GM21423 (cell line): ENCODE data around the gene ZSWIM2.
"Not testable (repeated sequence)": the region's sequence is repeated elsewhere in the genome, so short reads cannot be mapped to it uniquely, and the experiment has no call there.

Experiments used
- ATAC-seq: cut with Tn5 transposase; IDR thresholded peaks from one replicate; pipeline ENCODE4 v1.9.1; 2021; ENCODE audit warnings: mild to moderate bottlenecking, moderate library complexity; ENCODE audit not compliant: unreplicated experiment

Gene ZSWIM2

GRCh38 chr2:186848873-186849578, at the start of gene ZSWIM2:
TSS of gene ZSWIM2 (minus strand) at chr2:186849170. CDS start at chr2:186849130, 40 bp downstream.
- no peak for ATAC-seq

GRCh38 chr2:186896220-186896619, 47.2 kb upstream of the ZSWIM2 start:
- not testable (repeated sequence) for ATAC-seq

- ATAC-seq, result no peak
These were observed 46.5 kb upstream of the ZSWIM2 start for GRCh38 chr2:186895451-186895850.

- ATAC-seq, result no peak
These were observed 45.5 kb upstream of the ZSWIM2 start for GRCh38 chr2:186894478-186894877.

GRCh38 chr2:186892821-186893220, 43.9 kb upstream of the ZSWIM2 start:
- ATAC-seq, result no peak

- no peak for ATAC-seq
These were observed 42.2 kb upstream of the ZSWIM2 start for GRCh38 chr2:186891185-186891621.

- ATAC-seq, result no peak
These were observed 40.3 kb upstream of the ZSWIM2 start for GRCh38 chr2:186889101-186889879.

GRCh38 chr2:186887107-186888090, 38.4 kb upstream of the ZSWIM2 start:
- ATAC-seq, result no peak

- no peak for ATAC-seq
These were observed 35.6 kb upstream of the ZSWIM2 start for GRCh38 chr2:186884587-186884986.

GRCh38 chr2:186883666-186884065, 34.7 kb upstream of the ZSWIM2 start:
- no peak for ATAC-seq

GRCh38 chr2:186882511-186883071, 33.6 kb upstream of the ZSWIM2 start:
- ATAC-seq, result no peak

- no peak for ATAC-seq
These were observed 32.7 kb upstream of the ZSWIM2 start for GRCh38 chr2:186881660-186882059.

GRCh38 chr2:186879312-186879711, 30.3 kb upstream of the ZSWIM2 start:
- no peak for ATAC-seq

GRCh38 chr2:186874713-186875112, 25.7 kb upstream of the ZSWIM2 start:
- ATAC-seq, result no peak

GRCh38 chr2:186871881-186872280, 22.9 kb upstream of the ZSWIM2 start:
- no peak for ATAC-seq

GRCh38 chr2:186868344-186868743, 19.4 kb upstream of the ZSWIM2 start:
- ATAC-seq, result no peak

GRCh38 chr2:186862869-186863709, 14.1 kb upstream of the ZSWIM2 start:
- ATAC-seq, result peak; percentile 42

GRCh38 chr2:186855216-186855615, 6.2 kb upstream of the ZSWIM2 start:
- ATAC-seq, result no peak

- ATAC-seq, result no peak
These were observed 5.0 kb upstream of the ZSWIM2 start for GRCh38 chr2:186853951-186854350.

GRCh38 chr2:186852508-186852907, 3.5 kb upstream of the ZSWIM2 start:
- no peak for ATAC-seq
